HG02970 (cell line): ENCODE data around the gene TMEM151A.
"Not testable (repeated sequence)": the region's sequence is repeated elsewhere in the genome, so short reads cannot be mapped to it uniquely, and the experiment has no call there.

Experiments used
- ATAC-seq: cut with Tn5 transposase; IDR thresholded peaks from one replicate; pipeline ENCODE4 v1.9.1; 2021; ENCODE audit warnings: mild to moderate bottlenecking, moderate library complexity, moderate number of reproducible peaks; ENCODE audit not compliant: unreplicated experiment, low FRiP score

The TMEM151A gene

DNA sequence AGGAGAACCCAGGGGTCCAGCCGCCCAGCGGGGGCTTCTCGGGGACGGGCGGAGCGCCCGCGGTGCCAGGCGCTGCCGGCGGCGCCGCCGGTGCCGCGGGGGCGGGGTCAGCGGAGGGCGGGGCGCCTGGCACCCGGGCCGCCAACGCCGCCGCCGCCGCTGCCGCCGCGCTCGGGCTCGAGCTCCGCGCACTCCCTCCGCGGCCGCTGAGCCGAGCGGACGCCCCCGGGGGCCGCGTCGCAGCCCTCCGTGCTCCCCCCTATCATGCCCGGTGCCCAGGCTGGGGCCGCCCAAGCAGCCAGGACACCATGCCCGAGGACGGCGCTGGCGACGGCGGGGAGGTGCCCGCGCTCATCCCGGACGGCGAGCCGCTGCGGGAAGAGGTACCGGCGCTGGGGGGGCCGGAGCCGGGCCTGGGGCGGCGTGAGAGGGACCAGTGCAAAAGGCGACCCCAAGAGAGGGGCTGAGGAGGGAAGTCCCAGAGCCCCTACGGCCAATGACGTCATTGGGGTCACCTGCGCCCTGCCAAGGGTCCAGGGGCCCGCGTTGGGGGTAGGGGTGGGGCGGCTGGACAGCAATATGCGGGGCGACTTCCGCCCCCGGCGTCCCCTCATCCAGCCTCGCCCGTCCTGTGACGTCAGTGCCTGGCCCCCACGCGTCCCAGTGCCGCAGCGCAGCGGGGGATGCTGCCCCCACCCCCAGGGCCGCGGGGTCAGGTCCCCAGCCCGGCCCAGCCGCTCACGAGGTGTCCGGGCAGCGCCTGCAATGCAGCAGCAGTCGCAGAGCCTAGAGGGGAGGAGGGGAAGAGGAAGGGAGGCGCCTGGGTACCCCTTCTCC is at the start of gene TMEM151A:
TMEM151A (plus strand) TSS at position 189 of the 837 bp plus-strand sequence; CDS start at position 309, 120 bp downstream.
- ATAC-seq, result no peak

DNA sequence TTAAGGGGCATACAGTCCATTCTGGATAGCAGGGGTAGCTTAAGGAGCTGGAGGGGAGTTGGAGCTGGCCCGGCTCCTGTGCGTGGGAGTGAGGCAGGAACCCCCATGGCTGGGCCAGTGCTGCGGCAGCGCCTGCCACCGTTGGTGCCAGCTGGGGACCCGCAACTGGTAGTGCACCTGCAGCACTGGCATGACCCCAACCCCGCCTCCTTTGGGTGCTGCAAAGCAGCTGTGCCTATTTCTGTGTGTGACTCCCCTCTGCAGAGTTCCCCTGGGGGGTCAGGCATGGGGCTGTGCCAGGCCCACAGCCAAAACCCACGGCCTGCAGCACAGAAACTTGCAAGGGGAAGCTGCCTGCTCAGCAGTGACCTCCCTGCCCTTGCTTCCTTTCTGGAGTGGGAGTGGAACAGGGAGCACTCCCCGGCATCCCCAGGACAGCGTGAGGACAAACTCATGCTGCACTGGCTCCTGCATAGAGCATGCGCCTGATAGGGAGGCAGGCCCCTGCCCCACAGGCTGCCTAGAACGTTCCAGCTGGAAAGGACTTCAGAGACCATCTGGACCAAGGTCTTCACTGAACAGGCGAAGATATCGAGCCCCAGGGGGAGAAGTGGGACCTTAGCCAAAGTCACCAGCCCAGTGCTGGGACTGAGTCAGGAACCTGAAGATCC is 49.5 kb upstream of the TMEM151A start:
- no peak for ATAC-seq

DNA sequence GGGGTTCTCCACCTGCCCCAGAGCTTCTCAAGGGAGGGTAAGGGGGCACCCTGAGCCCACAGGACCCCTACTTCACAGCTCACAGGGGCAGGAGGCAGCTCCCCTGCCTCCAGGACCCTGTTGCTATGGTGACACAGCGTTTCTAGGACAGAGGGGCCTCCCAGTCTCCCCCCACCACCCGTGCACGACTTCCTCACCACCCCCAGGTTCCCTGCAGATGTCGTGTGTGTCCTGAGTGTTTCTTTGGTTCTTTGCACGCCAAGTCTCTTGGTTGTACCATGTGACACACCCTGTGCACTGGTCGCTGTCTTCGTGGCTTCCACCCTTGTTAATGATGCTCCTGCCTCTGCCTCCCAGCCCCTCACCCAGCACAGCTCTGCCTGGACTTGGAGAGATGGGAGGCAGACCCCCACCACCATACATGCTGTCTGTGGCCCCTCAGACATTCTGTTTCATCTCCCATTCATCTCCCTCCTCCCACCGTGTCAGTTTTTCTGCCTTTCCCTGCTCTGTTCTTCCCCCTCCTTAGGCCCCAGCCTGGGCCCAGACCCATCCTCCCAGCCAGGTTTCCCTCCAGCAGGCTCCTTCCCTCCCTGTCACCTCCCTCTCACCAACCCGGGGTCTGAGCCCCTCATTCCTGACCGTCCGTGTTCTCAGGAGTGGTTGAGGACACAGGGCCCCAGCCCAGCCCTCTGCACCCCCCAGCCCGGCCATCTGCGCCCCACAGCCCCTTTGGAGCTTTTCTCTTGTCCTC is 47.7 kb upstream of the TMEM151A start:
- ATAC-seq, result no peak

DNA sequence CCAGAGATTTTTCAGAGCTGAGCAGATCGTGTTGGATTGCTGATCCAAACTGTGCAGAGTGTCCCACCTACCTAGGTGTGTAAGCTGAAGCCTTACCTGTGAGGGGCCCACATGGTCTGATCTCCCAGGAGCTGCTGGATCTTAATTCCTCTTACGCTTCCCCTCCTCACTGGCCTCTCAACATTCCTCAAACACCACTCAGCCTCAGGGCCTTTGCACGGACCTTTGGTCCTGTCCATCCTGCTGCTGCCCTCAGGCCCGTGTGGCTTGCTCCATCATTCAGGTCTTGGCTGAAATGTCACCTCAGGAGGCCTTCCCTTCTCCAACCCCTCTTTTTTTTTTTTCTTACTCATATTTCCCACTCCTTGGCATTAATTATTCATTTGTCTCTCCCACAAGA is 44.4 kb upstream of the TMEM151A start:
- ATAC-seq, result no peak

DNA sequence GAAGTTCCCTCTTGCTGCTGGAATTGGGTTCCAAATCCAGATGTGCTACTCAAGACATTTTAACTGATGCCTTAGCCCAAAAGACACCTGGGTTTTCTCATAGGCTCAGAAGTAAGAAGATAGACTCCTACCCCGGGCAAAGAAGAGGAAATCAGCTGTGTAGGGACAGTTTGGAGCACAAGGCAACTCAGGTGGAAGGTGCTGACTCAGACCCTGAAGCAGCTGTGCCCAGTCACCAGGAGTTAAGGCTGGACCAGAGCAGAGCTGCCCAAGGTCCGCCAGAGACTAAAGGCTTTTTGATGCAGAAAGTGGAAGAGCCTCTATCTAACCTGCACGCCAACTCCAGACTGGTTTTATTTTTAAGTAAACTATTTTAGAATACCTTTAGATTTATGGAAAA is 43.9 kb upstream of the TMEM151A start:
- no peak for ATAC-seq

DNA sequence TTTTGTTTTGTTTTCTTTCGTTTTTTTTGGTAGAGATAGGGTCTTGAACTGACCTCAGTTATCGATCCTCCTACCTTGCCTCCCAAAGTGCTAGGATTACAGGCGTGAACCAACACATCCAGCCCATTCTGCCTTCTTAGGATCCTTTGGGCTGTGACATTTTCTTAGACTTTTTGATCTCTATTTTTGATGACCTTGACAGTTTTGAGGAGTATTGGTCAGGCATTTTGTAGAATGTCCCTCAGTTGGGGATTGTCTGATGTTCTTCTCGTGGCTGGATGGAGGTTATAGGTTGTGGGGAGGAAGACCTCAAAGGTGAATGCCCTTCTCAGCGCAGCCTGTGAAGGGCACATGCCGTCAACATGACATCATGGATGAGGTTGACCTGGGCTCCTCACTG is 42.8 kb upstream of the TMEM151A start:
- ATAC-seq, result no peak

DNA sequence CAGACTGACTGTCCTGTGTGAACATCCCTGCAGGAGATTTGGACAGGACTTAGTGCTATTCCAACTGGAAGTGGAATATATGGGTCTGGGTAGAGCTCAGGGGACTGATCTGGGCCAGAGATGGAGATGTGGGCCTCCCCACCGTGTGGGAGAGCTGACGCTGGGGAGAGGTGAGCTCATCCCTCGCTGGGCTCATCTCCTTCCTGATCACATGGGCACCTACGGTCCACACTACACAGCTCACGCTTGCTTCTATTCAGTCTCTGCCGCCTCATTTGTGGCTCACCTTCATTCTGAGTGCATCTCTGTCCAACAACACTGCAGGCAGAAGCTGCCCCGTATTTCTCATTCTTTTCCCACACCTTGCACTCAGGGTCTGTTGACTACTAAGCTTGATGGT is 39.9 kb upstream of the TMEM151A start:
- ATAC-seq, result no peak

DNA sequence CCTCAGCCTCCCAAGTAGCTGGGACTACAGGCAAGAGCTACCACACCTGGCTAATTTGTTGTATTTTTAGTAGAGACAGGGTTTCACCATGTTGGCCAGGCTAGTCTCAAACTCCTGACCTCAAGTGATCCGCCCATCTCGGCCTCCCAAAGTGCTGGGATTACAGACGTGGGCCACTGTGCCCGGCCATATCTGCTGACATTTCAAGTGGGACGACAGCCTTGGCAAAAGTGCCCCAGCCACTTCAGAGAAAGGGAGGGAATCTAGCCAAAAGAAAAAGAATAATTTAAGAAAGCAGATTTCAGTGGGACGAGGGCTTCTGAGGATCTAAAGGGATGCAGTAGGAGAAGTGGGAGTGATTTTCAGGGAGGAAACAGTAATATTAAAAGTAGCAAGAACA is 38.6 kb upstream of the TMEM151A start:
- not testable (repeated sequence) for ATAC-seq

DNA sequence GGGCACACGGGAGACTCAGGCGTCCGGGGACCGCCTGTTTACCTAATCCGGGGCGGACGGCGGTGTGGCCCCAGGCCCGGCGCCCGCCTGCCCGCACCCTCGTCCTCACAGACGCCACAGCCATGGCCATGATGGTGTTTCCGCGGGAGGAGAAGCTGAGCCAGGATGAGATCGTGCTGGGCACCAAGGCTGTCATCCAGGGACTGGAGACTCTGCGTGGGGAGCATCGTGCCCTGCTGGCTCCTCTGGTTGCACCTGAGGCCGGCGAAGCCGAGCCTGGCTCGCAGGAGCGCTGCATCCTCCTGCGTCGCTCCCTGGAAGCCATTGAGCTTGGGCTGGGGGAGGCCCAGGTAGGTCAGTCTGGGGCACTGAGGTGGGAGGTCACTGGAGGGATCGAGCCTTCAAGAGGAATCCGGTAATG is 33.2 kb upstream of the TMEM151A start:
- no peak for ATAC-seq

DNA sequence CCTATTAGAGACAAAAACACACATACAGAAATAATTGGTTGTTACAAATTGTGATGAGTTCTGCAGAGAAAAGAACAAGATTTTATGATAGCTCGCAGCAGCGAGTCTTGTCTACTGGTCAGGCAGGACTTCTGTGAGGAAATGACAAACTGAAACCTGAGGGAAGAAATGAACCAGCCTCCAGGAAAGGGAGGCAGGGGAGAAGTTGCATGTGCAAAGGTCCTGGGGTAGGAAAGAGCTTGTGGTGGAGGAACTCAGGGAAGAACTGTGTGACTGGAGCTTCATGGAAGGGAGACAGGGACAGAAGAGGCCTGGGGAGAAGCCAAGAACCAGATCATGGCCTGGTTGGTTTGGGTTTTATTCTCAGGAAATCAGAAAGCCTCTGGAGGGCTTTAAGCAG is 32.5 kb upstream of the TMEM151A start:
- ATAC-seq, result no peak

DNA sequence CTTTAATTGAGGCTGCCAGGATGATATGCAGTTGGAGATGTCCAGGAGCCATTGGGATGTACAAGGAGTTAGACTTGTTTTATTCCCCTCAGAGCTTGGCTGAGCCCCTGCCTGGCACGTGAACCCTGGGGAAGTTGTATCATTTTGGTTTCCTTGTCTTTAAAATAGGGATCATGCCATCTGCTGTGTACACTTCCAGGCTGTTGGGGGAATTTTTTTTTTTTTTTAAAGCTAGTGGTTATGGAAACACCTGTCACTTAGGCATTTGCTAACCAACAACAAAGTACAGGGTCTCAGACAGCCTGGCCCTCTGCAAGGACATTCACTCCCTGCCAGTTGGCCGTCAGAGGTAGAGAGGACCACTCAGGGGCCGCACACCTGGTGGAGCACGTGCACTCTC is 31.7 kb upstream of the TMEM151A start:
- no peak for ATAC-seq

DNA sequence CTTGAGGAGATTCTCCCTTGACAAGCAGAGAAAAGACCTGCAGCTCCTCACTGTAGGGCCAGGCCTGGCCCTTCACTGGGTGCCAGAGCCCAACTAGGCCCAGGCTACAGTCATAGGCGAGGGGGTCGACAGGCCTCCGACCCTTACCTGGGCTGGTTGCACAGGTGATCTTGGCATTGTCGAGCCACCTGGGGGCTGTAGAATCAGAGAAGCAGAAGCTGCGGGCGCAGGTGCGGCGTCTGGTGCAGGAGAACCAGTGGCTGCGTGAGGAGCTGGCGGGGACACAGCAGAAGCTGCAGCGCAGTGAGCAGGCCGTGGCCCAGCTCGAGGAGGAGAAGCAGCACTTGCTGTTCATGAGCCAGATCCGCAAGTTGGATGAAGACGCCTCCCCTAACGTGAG is 30.1 kb upstream of the TMEM151A start:
- no peak for ATAC-seq

DNA sequence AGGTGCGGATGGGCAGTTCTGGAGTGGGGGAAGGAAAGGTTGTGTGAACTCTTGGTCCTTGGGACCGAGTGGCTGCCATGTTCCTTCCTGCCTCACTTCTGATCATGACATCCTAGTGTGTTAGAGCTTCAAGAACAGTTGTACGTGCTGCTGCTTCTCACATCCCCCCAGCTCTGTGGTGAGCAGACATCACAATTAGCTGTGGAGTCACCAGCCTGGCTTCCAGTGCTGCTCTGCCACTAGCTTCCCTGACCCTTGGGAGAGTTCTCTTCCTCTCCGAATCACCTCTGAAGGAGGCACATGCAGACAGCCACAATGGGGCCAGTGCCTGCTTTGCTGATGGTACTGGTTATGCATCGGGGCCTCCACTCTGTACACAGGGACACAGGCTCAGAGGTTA is 29.5 kb upstream of the TMEM151A start:
- no peak for ATAC-seq

DNA sequence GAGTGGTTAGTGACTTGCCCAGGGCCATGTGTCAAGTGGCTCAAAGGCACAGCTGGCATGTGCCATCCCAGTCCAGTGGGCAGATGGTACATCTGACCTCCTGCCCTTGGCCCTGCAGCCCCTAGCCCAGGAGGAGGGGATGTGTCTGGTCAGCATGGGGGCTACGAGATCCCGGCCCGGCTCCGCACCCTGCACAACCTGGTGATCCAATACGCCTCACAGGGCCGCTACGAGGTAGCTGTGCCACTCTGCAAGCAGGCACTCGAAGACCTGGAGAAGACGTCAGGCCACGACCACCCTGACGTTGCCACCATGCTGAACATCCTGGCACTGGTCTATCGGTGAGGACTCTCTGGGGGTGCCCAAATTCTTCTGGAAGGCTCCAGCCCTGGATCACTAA is 29.0 kb upstream of the TMEM151A start:
- ATAC-seq, result no peak

DNA sequence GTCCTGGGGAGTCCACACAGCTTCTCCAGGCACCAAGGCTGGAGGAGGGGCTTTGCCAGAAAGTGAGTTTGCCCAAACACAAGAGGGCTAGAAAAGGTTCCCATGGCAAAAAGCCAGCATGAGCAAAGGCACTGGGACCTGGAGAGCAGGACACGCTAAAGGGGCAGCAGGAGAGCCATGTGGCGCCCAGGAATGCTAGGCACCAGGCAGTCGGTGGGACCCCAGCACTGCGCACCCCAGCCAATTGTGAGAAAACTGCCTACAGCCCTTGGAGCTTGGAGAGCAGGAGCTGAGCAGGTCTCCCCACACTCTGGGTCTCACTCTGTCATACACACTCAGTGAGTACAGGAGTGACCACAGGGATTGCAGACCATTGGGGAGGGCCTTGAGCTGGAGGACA is 28.5 kb upstream of the TMEM151A start:
- no peak for ATAC-seq

DNA sequence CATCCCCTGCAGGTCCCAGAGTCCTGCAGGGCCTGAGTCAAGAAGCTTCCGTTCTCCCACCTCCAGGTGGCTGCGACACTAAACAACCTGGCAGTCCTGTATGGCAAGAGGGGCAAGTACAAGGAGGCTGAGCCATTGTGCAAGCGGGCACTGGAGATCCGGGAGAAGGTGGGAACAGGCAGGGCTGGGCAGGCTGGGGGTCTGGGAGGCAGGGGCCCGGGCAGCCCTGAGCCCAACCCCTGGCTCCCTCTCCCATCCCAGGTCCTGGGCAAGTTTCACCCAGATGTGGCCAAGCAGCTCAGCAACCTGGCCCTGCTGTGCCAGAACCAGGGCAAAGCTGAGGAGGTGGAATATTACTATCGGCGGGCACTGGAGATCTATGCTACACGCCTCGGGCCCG is 27.9 kb upstream of the TMEM151A start:
- ATAC-seq, result no peak

DNA sequence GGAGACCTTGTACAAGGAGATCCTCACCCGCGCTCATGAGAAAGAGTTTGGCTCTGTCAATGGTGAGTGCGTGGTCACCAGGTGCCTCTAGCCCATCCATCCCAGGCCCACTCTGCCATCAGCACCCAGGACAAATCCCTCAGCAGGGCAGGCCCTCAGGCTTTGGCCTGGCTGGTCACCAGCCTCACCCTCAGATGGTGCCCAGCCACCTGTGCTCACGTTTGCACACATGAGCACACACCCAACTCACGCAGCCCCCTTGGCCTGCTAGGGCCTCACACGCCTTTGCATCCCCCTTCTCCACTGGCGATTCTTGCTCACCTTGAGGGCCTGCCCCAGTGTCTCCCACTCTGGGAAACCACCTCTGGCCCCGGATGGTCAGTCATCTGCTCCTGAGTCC is 27.3 kb upstream of the TMEM151A start:
- ATAC-seq, result no peak

DNA sequence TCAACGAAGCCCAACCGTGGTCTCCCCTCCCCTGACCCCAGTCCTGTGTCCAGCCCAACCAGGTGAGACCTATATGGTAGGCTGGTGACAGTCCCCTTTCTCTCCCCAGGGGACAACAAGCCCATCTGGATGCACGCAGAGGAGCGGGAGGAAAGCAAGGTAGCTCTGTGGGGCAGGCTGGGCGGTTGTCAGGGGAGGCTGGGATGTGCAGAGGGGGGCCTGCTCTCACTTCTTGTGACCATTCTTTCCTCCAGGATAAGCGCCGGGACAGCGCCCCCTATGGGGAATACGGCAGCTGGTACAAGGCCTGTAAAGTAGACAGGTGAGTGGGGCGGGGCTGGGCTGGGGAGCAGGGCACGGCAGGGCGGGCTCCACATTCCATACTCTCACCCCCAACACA is 26.8 kb upstream of the TMEM151A start:
- ATAC-seq, result no peak

DNA sequence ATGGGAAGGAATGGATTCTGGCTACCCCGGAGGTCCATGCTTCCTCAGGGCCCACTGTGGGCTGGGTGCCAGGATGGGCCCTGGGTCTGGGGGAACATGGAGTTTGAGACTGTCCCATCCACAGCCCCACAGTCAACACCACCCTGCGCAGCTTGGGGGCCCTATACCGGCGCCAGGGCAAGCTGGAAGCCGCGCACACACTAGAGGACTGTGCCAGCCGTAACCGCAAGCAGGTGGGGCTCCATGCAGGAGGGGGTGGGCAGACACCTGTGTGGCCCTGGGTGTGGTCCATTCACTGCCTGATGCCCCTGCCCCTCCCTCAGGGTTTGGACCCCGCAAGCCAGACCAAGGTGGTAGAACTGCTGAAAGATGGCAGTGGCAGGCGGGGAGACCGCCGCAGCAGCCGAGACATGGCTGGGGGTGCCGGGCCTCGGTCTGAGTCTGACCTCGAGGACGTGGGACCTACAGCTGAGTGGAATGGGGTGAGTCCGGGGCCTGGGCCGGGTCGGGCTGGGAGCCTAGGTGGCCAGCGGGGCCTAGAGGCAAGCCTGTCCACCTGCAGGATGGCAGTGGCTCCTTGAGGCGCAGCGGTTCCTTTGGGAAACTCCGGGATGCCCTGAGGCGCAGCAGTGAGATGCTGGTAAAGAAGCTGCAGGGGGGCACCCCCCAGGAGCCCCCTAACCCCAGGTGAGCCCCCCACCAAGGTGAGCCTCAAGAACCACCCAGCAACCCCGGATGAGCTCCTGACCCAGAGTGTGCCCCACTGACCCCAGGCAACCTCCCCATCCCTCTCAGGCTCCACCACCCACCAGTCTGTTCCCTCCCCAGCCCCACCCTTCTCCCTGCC is 25.9 kb upstream of the TMEM151A start:
- ATAC-seq, result no peak

DNA sequence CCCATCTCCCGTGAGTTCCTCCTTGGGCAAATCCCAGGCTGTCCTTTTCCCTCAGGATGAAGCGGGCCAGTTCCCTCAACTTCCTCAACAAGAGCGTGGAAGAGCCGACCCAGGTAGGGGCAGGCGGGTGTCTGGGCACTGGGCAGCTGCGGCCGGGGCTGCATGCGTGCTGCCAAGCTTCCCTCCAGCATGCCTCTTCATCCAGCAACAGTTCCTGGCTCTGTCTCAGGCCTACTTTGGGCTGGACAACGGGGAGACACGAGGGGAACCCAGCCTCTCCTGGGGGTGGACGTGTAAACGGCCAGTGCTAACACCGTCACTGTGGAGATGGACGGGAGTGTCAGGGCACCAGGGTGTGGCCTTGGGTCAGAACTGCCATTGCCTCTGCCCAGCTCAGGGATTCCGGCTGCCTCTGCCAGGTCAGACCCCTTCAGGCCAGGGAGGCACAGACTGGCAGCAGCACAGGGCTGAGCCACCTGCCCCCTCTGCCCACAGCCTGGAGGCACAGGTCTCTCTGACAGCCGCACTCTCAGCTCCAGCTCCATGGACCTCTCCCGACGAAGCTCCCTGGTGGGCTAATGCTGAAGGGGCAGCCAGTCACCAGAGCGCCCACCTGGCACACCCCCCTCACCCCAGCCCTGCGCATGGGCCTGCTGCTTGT is 25.2 kb upstream of the TMEM151A start:
- no peak for ATAC-seq
